ENCODE measurements around the gene DBNDD2.

Gene DBNDD2

DNA sequence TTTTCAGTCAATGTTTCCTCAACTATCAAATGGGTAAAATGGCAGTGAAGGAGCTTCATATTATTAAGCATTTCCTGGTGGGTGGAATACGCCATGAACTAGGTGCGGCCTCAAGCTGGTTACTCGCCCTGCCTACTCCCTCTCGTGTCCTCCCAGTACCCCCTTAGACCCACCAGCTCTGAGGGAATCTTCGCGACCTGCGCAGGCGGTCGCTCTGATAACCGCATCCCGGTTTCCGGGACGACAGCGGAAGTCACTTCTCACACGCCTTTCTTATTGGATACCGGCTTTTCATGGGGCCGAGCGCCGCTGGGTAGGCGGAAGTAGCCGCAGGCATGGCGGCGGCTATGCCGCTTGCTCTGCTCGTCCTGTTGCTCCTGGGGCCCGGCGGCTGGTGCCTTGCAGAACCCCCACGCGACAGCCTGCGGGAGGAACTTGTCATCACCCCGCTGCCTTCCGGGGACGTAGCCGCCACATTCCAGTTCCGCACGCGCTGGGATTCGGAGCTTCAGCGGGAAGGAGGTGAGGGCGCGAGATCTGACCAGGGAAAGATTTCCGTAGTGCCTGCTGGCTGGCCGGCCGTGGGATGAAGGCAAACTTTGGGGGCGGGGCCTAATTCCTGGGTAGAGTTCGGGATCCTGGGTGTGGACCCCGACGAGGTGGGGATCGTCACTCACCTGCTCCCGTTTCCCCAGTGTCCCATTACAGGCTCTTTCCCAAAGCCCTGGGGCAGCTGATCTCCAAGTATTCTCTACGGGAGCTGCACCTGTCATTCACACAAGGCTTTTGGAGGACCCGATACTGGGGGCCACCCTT is 7.9 kb downstream of the DBNDD2 start, which contains the start of gene PIGT:
Gene PIGT (plus strand): TSS at position 320 of the 816 bp plus-strand sequence. CDS start 16 bp downstream, at position 336.
- DNase-seq (ENCODE audit: low read depth in 3 of 3) = peak; percentile 76 to 87 (median 83)

DNA sequence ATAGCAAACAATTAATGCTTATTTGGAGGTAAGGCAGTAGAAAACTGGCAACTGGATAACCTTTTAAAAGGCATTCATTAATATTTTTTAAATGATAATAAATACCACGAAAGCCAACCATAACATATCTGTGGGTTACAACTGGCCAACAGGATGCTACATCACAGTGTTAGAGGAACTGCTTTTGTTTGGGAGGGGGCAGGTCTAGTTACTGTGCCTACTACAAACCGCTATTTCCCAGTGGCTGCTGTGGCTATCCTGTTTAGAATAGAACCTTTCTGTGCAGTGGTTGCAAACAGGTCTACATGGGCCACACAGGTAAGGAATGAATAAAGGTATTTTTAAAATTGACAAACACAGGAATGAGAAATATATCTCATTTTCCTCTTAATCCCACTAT is 8.8 kb downstream of the DBNDD2 start:
- no peak for DNase-seq (ENCODE audit: low read depth in 3 of 3)

DNA sequence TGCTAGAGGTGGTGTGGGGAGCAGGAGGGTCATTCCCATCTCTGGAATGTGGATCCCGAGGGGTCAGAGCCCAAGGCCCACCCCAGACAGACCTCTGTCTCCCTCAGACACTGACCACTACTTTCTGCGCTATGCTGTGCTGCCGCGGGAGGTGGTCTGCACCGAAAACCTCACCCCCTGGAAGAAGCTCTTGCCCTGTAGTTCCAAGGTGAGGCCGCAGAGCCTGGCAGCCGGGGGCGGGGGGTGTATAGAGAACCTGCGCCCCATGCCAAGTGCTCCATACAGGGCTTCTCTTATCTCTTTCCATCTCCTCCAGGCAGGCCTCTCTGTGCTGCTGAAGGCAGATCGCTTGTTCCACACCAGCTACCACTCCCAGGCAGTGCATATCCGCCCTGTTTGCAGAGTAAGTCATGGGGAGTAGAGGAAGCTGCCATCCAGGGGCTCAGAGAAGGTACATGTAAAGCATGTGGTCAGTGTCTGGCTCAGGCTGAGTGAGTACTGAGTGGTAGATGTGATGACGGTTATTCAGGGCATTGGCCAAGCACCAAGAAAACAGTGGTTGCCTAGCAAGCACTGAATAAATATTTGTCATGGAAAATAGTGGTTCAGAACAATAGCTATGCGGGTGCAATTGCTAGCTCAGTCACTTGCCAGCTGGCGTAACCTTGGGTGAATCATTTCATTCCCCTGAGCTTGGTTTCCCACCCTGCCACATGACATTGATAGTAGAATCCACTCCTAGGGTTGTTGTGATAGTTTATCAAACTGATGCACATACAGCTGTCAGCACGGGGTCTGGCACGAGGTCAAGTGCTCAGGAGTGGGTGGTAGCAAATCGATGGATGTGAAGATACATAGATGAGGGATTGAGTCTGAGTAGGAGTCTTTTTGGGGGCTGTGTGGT is 11.4 kb downstream of the DBNDD2 start:
- no peak for DNase-seq (ENCODE audit: low read depth in 3 of 3)

DNA sequence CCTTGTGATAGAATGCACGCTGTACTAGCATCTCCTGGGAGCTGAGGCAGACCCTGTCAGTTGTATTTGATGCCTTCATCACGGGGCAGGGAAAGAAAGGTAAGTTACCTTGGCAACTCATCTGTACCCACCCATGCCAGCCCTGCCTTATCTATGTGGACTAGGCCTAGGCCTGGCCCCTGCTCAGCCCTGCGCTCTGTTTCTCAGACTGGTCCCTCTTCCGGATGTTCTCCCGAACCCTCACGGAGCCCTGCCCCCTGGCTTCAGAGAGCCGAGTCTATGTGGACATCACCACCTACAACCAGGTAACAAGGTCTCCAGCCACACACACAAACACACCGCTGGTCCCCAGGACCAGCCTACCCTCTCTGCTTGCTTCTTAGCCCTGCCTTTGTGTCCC is 12.0 kb downstream of the DBNDD2 start:
- no peak for DNase-seq (ENCODE audit: low read depth in 3 of 3)

DNA sequence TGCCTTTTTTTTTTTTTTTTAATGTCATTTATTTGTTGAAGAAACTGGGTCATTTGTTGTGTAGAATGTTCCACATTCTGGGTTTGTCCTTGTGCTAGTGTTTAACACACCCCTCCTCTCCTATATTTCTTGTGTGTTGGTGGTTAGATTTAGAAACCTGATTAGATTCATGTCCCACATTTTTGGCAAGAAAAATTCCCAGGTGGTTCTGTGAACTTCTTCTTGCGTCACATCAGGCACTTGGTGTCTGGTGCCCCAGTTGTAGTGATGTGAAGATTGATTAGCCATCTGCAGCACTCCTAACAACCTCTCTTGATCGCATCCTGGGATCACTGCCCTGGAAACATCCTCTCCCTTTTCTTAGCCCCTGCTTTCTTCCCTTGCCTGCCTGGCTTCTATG is 15.6 kb downstream of the DBNDD2 start:
- DNase-seq (ENCODE audit: low read depth in 3 of 3) = no peak

DNA sequence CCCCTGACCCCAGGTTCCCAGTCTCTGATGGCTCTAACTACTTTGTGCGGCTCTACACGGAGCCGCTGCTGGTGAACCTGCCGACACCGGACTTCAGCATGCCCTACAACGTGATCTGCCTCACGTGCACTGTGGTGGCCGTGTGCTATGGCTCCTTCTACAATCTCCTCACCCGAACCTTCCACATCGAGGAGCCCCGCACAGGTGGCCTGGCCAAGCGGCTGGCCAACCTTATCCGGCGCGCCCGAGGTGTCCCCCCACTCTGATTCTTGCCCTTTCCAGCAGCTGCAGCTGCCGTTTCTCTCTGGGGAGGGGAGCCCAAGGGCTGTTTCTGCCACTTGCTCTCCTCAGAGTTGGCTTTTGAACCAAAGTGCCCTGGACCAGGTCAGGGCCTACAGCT is 17.5 kb downstream of the DBNDD2 start:
- no peak for DNase-seq (ENCODE audit: low read depth in 3 of 3)

DNA sequence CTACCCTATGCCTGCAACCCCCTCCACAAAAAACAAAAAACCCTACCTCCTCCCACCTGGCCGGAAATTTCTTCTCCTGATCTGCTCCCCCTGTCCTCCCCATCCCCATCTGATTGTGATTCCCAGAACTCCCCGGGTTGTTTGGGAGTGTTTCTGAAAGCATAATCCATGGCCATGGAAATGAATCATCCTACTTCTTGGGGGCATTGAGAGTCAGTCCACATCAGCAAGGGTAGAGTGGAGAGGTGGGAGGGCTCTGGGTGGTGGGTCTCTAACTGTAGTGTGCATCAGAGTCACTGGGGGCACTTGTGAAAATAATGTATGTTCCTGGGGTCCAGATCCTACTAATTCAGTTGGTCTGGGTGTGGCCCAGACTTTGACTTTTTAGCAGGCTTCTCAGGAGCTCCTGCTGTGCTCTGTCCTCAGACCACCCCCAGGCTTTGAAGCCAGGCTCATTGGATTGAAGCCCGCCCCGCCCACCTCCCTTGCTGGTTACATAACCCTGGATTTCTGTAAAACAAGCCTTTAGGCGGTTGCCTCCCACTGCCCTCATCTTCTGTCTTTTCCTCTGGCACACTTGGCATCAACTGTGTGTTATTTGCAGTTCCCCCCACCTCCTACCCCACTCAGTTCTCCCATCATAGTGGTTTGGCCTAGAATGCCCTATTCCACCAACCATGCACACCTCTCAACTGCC is 18.4 kb downstream of the DBNDD2 start:
- no peak for DNase-seq (ENCODE audit: low read depth in 3 of 3)

DNA sequence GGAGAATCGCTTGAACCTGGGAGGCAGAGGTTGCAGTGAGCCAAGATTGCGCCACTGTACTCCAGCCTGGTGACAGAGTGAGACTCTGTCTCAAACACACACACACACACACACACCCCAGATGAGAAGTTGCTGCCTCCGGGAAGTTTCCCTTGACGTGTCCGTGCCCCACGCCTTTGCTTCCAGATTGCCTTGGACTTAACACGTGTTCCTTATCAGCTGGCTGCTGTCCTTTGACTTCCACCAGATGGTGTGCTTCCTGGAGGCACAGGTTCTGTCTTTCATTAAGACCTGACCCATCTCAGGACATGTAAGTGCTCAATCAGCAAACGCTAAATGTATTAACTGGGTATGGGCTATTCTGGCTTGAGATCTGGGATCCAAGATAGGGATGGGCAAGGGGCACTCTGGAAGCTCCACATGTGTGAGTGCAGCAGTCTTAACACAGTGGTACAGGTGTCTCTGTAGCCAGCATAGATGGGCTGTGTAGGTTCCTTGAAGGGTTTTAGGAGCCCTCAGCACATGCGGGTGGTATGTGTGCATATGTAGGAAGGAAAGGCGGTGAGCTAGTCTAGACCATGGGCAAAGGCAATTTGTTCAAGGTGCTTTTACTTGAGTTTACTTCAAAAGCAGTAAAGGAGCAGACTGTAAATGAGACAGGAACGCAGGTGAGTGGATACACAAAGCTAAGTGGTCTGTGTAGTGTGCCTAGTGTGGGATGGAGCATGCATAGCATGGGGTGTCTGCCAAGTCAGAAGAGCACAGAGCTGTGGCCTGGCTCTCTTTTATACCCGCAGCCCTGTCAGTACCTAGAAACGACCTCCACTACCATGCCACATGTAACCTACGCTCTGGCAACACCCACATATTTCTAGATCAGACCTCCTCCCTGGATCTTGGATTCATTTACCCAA is 19.4 kb downstream of the DBNDD2 start:
- DNase-seq (ENCODE audit: low read depth in 3 of 3) = no peak

DNA sequence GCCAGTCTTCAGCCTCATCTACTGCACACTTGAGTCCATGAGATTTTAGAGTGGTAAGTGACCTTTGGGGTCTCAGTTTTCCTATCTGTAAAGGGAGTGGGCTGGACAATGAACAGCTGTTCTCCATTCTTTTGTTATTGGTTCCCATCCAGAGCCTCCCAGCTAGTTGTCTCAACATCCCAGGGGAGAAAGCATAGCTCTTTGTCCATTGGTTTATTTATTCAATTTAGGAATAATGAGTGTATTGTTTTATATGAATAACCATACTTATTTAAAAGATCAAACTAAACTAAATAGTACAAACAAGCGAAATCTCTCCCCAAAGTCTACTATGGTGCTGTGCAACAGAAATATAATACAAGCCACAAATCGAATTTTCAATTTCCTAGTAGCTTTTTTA is 21.5 kb downstream of the DBNDD2 start:
- no peak for DNase-seq (ENCODE audit: low read depth in 3 of 3)

DNA sequence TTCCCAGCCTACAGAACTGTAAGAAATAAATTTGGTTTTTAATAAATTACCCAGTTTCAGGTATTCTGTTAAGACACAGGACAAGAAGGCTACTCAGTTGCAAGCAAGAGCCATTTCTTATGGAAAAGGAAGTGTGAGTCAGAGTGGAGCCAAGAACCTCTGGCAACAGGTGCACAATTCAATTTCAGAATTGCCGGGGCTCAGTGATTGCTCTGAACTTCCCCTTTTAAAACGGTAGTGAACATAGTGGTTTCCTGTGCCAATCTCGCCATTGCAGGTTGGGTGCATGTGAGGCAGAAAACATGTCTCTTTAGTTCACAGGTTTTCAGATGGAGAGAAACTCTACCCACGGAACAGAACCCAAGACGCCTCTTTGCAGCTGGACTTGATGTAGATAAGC is 24.2 kb downstream of the DBNDD2 start:
- DNase-seq (ENCODE audit: low read depth in 3 of 3) = no peak

DNA sequence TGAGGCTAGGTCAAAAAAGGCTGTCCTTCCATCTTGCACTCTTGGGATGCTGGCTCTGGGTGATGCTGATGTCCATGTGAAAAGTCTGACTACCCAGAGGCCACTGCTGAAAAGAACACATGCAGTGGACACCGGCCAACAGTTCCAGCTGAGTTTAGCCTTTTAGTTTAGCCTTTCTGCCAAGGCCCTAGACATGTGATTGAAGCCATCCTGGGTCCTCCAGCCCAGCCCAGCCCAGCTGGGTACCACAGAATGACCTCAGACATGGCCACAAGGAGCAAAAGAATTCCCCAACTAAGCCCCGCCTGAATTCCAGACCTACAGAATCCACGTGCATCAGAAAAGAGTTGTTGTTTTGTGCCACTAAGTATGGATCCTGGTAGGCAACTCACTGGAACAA is 25.2 kb downstream of the DBNDD2 start:
- no peak for DNase-seq (ENCODE audit: low read depth in 3 of 3)

DNA sequence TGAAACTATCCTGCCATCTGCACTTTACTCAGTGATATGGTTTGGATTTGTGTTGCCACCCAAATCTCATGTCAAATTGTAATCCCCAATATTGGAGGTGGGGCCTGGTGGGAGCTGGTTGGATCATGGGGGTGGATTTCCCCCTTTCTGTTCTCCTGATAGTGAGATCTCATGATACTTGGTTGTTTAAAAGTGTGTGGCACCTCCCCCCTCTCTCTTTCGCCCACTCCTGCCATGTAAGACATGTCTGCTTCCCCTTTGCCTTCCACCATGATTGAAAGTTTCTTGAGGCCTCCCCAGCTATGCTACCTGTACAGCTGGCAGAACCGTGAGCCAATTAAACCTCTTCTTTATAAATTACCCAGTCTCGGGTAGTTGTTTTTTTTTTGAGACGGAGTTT is 25.9 kb downstream of the DBNDD2 start:
- no peak for DNase-seq (ENCODE audit: low read depth in 3 of 3)

DNA sequence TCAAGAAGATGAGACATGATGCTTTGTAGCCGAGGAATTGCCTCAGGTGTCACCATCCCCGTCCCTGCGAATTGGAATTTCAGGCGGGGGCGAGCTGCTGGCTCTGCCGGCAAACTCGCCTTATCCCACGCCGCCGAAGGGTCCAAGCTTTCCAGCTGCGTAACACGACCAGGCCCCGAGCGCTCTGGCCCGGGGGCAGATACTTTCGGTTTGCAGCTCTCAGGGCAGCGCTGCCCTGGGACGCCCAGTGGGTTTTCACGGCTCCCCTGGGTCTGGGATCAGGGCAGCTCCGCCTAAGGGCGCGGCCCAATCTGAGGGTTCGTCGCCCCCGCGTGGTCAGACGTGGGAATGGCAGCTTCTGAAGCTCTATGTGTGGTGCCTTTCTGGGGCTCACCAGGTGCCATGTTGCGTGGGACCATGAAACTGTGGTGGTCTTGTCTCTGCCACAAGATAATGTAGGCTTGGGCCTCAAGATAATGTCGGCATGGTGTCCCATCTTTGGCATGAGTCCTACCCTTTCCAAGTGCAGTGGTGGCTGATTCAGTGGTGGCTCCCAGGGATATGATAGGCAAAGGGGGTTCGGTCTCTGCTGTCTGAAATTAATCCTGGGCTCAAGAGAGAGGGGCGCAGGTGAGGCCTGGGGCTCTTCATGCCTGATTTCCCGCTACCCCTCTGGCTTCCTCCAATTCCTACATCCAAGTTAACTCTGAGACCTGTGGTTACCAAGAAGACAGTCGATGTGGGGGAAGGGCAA is 28.8 kb downstream of the DBNDD2 start:
- DNase-seq (ENCODE audit: low read depth in 3 of 3) = peak; percentile 70 to 86 (median 74)

DNA sequence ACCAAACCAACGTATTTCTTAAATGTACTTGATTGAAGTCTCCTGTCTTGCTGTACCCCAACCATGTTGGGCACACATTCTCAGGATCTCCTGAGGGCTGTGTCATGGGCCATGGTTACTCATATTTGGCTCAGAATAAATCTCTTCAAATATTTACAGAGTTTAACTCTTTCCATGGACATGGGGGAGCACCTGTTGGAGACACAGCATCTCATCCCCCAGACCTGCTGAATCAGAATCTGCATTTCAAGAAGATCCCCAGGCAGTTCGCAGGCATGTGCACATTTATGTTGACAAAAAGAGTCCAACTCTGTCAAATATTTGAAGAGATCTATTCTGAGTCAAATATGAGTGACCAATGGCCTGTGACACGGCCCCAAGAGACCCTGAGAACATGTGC is 32.3 kb downstream of the DBNDD2 start:
- no peak for DNase-seq (ENCODE audit: low read depth in 3 of 3)

DNA sequence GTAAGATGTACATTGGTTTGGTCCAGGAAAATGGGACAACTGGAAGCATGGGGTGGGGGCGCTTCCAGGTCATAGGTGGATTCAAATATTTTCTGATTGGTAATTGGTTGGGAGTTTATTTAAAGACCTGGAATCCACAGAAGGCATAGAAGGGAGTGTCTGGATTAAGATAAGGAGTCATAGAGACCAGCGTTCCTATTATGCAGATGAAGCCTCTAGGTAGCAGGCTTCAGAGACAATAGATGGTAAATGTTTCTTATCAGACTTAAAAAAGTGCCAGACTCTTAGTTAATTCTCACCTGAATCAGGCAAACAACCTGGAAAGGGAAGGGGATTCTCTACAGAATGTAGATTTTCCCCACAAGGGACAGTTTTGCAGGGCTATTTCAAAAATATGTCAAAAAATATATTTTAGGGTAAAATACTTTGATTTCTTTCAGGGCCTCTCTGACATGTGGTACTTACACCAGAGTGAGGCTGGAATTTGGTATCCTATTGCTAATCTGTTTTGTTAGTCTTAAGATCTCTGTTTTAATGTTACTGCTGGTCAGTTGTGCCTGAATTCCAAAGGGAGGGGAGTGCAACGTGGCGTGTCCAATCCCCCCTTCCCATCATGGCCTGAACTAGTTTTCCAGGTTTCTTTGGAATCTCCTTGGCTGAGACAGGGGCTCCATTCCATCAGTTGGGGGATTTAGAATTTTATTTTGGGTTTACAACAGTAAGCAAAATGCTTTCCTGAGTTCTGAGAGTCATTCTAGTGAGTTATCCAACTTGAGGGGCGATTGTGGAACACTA is 33.0 kb downstream of the DBNDD2 start:
- no peak for DNase-seq (ENCODE audit: low read depth in 3 of 3)

DNA sequence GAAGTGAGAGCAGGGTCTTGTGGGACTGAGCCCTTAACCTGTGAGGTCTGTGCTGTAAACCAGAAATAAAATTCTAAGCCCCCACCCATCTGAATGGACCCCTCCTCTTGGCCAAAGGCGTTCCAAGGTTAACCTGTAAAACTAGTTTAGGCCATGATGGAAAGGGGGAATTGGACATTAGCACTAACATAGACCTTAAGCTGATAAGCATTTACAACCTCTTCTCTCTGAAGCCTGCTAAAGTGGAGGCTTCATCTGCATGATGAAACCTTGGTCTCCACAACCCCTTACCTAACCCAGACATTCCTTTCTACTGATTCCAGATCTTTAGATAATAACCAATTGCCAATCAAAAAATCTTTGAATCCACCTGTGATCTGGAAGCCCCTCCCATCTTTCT is 33.7 kb downstream of the DBNDD2 start:
- no peak for DNase-seq (ENCODE audit: low read depth in 3 of 3)

DNA sequence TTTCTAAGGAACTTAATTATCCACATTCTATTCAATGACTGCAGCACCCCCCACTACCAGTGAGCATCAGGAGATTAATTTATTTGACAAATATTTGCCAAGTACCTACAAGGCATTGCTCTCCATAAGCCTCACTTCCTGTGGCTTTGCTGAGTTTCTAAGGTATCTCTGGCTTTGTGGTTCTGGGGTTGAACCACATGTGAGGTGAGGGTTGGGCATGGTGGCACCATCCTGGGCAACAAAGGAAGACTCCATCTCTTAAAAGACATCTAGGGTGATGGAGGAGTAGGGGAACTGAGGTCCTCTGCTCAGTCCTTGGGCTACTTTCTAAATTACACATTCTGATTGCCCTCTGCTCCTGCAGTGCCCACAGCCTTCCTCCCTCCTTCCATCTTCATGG is 36.0 kb downstream of the DBNDD2 start:
- no peak for DNase-seq (ENCODE audit: low read depth in 3 of 3)

DNA sequence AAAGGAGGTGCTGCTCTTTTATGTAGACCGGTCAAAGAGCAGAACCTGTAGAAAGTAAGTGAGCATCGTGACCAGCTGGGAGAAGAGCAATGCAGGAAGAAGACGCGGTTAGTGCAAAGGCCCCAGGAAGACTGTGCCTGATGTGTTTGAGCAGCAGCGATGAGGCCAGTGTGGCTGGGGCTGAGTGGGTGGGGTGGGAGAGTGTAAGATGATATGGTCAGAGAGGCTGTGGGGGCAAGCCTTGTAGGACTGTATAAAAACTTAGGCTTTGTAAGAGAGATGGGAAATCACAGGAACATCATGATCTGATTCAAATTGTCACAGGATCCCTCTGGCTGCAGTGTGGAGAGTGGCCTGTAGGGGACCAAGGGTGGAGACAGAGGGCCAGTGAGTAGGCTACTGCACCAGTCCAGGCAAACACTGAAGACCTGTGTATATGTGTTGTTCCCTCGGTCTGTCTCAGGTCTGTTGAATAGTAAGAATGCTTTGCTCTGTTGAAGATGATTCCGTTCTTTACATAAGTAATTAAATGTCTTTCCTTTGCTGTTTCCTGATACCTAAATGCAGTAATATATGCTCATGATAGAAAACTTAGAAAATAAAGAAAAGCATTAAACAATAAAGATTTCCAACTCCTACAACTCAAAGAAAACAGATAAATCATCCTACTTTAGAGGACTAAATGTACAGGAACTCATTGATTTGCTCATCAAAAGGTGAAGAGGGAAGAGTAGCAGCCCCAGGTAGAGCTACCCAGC is 37.9 kb downstream of the DBNDD2 start:
- peak in 1 of 3 experiments; percentile 29 for DNase-seq (ENCODE audit: low read depth in 3 of 3)

DNA sequence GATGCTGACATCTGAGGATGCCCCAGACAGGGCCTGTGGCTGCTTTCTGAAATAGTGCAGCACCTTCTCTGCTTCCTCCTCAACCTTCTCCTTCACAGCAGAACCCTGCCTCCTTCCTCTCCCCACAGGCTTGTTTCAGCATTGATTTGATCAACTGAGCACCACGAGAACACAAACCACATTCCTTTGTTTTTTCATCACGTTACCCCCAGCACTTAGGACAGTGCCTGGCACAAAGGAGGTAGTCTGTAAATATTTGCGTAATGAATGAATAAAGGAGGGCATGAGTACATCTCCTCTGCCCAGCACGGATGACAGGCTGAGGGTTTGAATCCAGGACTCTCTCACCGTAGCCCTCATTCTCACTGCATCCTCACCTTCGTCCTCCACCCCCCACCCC is 40.2 kb downstream of the DBNDD2 start:
- no peak for DNase-seq (ENCODE audit: low read depth in 3 of 3)

All from stimulated activated CD4-positive, alpha-beta T cell treated with anti-CD3 and anti-CD28 coated beads, TNF-alpha, amount 100 ng/mL, for 24 hours (primary cell).